LoVo (cell line): Measurements from ENCODE around the gene HSD17B12.

Source experiments
- DNase-seq: peaks from one replicate; pipeline ENCODE4 v3.0.0-alpha.2; 2016; ENCODE audit warnings: low spot score

The HSD17B12 gene

DNA sequence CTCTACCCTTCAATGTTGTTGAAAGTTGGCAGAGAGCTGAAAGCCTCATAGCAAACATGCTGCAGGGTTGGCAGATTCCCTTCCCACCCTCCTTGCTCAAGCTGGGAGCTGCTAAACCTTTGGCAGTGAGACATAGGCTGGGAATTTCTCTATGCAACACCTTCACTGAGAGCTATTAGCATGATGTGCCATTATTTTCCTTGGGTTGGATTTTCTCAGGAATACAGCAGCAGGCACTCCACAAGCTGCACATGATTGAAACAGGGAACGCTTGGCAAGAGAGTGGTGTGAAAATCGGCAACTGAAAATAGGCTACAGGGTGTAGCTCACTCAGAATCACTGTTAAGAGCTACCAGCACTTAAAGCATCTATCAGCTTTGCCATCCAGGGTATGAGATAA, 190.5 kb downstream of the HSD17B12 start:
- DNase-seq = no peak

DNA sequence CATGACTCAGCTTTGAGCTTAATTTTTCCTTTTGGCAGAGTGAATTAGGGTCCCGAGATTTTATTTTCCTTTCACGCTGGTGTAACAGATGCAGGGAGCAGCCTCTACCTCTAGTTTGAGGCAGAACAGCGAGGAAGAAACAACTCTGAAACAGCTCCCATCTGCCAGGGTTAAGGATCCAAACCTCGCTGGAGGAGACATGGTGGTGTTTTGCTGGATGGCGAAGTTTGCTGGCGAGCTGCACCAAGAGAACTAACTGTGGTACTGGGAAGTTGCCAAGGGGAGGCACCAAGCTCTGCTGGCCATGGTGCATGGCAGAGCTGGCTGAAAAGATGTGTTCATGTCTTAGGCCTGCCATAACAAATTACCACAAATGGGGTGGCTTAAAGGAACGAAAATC, 192.5 kb downstream of the HSD17B12 start:
- no peak for DNase-seq

DNA sequence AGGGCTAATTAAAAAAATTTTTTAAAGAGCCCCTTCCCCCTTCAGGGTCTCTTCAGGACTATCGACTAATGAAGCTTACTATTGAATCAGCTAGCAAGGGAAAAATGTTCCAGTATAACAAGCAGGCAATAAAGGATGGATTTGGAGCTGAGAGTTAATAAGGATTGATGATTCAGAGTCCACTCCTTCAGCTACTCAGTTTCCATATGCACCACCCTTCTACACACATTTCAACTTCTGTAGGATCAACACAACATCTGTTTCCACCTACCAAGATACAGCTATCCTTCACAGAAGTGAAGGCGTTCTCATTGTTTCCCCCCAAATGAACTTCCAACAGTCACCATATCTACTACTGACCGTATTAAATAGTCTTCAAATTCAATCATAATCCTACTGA, 193.5 kb downstream of the HSD17B12 start:
- DNase-seq = no peak

DNA sequence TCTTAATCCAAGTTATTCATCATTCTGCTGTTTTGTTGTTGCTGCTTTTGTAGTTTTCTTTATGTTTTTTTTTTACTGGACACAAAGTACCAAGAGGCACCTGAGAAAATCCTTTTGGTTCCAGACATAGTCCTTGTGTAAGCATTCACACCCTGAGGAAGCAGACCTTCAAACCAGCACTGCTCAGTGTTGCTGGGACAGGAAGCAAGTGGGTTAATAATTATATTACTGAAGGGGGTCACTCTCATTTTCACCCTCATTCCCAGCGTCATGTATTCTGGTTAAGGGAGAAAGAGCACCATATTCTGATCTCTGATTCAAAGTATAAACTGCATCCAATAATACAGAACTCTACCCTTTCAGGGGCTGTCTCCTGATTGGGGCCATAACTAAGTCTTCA, 194.2 kb downstream of the HSD17B12 start:
- DNase-seq = no peak

GRCh38 chr11:43879789-43880639, 199.5 kb downstream of the HSD17B12 start:
- DNase-seq = peak; percentile 13

- DNase-seq = peak; percentile 94
These were observed 200.2 kb downstream of the HSD17B12 start, which contains the start of gene ALKBH3 for GRCh38 chr11:43880640-43881159. ALKBH3 (plus strand) TSS chr11:43880831; CDS start chr11:43882653, 1,822 bp downstream.

GRCh38 chr11:43892851-43893250, 212.3 kb downstream of the HSD17B12 start:
- DNase-seq = no peak

GRCh38 chr11:43894546-43894945, 214.0 kb downstream of the HSD17B12 start:
- no peak for DNase-seq

DNA sequence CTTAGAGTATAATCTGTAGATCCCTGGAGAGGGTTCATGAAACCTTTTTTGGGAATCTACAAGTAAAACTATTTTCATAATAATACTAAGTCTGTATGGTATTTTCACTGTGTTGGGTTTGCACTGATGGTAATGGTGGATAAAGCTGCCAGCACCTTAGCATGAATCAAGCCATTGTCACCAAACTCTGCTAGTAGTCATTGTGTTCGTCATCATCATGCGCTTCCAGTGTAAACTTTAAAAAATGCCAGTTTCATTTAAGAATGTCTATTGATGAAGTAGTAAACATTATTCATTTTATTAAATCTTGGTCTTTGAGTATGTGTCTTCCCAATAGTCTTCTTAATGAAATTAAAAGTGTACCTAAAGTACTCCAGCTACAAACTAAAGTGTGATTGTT, 215.1 kb downstream of the HSD17B12 start:
- no peak for DNase-seq

- DNase-seq = no peak
These were observed 218.0 kb downstream of the HSD17B12 start for GRCh38 chr11:43898574-43898973.

GRCh38 chr11:43899094-43899493, 218.6 kb downstream of the HSD17B12 start:
- DNase-seq = no peak

GRCh38 chr11:43901551-43901950, 221.0 kb downstream of the HSD17B12 start:
- no peak for DNase-seq

DNA sequence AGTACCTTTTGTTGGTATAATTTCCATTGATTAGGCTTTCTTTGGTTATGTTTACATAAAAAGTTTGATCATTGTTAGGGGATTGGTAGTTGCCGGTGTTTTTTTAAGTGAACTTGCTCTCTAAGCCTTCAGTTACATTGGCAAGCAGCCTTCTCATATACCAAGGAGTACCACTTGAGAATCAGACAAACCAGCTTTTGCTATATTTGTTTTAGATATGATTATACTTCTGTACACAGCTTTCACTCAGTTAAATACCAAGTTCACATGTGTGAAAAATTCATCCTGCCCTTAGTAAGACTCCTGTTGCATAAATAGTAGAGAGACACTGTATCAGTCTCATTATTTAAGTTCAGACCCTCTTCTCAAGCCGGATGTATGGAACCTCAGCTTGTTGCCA, 222.5 kb downstream of the HSD17B12 start:
- no peak for DNase-seq

DNA sequence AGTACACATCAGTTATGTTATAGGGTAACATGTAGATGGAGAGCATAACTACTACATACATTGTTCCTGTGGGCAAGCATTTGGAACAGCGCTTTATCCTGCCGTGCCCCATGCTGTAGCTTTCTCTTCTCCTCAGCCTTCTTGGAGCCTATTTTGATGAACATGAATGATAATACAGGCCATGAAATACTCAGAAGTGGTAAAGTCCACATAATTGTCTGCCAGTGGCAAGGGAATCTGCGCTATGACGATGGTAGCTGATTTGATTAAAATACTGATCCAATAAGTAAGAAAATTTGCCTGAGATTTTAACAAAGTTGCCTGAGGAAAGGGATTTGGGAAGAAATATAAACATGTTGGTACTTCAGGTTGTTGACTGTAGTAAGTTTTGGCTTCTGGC, 223.4 kb downstream of the HSD17B12 start:
- no peak for DNase-seq

- no peak for DNase-seq
These were observed 224.4 kb downstream of the HSD17B12 start for GRCh38 chr11:43904742-43905535.

- DNase-seq = no peak
These were observed 225.3 kb downstream of the HSD17B12 start for GRCh38 chr11:43905813-43906241.
